GM21619 (cell line): ENCODE results near the gene OTUD5.

Experiments used
- ATAC-seq: cut with Tn5 transposase; IDR thresholded peaks from one replicate; pipeline ENCODE4 v1.9.1; 2021; ENCODE audit not compliant: unreplicated experiment

The OTUD5 gene

GRCh38 chrX:48913605-48914366, 43.6 kb downstream of the OTUD5 start:
- no peak for ATAC-seq

- peak; percentile 59 for ATAC-seq
These were observed 45.8 kb downstream of the OTUD5 start, which contains the start of gene SLC35A2 for GRCh38 chrX:48911412-48912182. Gene SLC35A2 (minus strand): TSS chrX:48911646. CDS start chrX:48911636, 10 bp downstream.

DNA sequence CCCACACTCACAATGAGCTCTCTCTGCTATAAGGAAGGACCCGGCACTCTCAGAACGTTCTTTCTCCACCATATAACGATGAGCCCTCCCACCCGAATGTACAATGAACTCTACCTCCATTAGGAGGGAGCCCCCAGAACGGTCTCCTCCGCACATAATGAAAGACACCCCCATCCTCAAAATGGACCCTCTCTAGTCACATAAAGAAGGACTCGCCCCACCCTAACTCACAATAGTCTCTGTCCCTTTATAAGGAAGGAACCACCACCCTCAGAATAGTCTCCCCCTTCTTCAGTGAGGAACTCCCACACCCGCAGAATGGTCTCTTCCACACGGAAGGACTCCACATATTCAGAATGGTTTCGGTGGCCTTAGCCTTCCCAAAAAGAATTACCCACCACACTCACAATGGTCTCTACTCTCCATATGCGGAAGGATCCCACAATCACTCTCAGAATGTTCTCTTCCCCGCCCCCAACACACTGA, 46.4 kb downstream of the OTUD5 start:
- ATAC-seq, result no peak

DNA sequence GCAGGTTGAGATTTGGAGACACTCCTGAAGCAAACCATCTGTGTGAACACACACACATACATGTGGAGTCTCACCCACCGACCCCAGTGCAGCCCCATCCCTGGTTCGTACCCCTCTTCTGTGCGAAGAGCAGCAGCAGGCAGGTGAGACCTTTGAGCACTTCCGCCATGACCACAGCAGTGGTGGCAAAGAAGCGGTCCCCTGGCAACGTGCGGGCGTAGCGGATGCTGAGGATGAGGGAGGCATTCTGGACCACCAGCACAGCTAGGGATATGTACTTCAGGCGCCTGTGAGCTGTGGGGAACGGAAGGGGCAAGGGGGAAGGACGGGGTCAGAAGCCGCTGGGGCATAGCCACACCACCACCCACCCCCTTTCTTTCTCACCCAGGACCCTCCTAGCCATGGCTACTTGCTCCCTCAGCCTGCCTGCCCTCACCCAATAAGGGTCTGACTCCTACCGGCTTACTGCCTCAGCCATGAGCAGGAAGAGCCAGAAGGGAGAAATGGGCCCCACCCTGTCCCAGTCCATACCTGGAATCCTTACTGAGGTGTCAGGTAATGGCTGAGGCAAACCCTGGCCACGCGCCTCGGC, 47.6 kb downstream of the OTUD5 start:
- no peak for ATAC-seq

DNA sequence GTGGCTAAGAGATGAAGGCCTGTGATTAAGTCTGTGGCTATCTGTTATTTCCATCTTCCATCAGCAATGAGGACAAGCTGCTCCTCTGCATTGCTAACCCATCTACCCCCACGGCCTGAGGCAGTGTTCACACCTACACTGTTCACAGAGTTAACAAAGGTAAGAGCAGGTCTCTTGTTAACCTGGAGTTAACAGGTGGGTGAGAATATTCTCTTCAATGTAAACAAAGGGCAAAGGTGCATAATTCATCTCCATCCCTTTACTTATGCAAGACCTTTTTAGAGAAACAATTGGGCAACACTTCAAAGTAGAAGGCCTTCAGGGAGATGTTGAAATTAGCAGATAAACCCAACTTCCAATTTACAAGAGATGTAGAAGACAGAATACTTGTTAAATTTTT, 48.8 kb downstream of the OTUD5 start:
- ATAC-seq, result no peak

DNA sequence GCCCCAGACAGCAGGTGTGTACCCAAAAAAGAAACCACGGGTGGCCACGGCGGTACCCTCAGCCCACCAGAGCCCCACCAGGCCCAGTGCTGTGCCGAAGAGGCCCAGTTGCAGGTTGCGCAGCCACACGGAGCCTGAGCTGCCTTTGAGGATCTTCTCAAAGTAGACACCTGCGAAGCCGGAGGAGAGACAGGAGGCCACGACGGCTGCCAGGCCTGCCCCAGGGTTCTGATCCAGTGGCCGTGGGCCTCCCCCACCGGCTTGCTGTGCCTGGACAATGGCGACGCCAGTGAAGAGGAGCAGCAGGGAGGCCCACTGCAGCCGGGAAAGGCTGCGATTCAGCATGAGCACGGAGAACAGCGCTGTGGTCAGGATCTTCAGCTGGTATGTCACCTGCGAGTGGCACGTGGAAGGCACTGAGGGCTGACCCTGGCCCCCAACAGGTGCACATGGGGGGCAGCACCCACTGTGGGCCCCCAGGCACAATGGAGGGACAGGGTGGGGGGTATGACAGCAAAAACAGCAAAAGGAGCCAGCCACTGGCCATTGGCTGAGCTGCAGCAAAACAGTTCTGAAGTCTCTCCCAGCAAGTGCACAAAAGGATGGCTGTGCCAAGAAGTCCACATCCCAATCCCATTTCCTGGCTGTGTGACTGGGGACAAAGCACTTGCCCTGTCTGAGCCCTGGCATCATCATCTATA, 52.2 kb downstream of the OTUD5 start:
- no peak for ATAC-seq

- ATAC-seq, result no peak
These were observed 52.8 kb downstream of the OTUD5 start for GRCh38 chrX:48904626-48905025.

DNA sequence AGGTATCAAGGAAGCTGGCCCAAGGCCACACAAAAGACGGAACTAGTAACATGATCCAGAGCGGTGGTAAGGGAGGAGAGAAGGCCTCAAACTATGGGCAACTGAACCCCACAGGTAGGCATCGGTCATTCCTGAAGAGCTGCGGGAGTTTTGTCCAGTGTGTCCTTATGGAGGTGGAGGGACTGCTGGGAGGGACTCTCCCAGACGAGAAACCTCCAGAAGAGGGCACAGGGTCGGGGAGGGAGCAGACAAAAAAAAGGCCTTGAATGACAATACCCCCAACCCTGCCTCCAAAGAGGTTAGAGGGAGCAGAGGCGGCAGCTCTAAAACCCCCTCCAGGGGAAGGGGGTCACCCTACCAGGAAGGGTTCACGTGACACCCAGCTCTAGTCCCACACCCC, 53.2 kb downstream of the OTUD5 start:
- ATAC-seq, result no peak

- no peak for ATAC-seq
These were observed 54.1 kb downstream of the OTUD5 start for GRCh38 chrX:48903290-48903689.

DNA sequence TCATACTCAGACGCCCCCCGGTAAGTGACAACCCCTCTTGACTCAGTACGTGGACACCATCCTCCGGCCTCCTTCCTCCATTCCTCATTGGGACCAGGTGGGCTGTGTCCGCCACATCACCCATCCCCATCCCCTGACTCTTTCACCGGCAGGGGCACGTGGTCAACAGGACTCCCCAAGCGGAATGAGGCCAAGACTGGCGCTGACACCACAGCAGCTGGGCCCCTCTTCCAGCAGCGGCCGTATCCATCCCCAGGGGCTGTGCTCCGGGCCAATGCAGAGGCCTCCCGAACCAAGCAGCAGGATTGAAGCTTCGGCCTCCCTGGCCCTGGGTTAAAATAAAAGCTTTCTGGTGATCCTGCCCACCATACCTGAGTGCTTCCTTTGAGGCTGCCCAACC, 54.6 kb downstream of the OTUD5 start:
- ATAC-seq, result no peak

DNA sequence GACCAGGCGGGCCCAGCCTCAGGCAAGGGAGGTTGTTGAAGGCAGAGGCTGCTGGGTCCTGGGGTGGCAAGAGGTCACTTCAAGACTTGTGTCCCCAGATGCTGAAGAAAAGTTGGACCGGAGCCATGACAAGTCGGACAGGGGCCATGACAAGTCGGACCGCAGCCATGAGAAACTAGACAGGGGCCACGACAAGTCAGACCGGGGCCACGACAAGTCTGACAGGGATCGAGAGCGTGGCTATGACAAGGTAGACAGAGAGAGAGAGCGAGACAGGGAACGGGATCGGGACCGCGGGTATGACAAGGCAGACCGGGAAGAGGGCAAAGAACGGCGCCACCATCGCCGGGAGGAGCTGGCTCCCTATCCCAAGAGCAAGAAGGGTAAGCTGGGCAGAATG, 55.3 kb downstream of the OTUD5 start:
- no peak for ATAC-seq

DNA sequence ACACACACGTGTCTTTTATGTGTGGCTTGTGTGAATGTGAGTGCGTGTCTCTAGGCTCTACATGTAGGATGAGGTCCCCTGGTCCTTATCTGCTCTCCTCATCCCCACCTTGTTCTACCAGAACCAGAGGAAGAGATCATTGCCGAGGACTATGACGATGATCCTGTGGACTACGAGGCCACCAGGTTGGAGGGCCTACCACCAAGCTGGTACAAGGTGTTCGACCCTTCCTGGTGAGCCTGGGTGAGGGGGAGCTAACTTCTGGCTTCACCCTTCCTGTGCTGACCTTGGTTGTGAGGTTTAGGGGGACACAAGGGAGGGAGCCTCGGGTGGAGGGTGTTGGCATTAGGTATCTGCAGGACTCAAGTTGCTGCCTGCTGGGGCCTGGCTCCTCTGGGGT, 56.3 kb downstream of the OTUD5 start:
- ATAC-seq, result no peak

GRCh38 chrX:48899078-48899410, 58.4 kb downstream of the OTUD5 start:
- no peak for ATAC-seq

DNA sequence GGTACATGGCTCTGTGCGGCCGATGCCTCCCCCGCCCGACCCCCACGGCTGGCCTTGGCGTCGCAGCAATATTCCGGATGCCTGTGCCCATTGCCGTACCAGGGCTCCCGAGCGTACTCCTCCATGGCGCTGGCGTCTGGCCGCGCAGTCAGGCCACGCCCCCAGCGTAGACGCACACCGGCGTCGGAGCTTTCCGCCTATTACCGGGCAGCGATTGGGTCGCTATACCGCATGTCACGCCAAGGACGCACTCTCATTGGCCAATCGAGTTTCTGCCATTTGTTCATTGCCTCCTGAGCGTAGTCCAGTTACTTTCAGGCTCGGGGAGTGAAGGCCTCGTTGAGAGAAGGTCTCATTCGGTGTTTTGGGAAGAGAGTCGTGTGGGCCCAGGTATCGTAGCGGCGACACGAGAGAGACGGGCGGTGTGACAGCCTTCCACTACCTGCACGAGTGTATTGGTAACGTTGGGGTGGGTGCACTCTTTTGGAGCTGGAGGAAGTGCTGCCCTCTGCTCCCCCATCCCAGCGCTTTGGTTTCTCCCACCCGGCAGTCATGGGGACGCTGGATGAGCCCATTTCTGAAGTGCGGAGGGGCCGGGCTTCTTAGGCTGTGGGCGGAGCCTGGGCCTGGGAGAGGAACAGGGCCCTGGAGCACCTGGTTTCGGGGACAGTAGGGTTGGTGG, 59.6 kb downstream of the OTUD5 start, which contains the start of the genes PQBP1 and TIMM17B:
Gene PQBP1, plus strand, starts transcription at position 306 of the 682 bp plus-strand sequence. CDS start 580 bp downstream, outside the sequence.
Gene TIMM17B, minus strand, starts transcription at position 144 of the 682 bp plus-strand sequence. Its CDS starts 19 bp downstream, at position 125.
- ATAC-seq, result peak; percentile 88

DNA sequence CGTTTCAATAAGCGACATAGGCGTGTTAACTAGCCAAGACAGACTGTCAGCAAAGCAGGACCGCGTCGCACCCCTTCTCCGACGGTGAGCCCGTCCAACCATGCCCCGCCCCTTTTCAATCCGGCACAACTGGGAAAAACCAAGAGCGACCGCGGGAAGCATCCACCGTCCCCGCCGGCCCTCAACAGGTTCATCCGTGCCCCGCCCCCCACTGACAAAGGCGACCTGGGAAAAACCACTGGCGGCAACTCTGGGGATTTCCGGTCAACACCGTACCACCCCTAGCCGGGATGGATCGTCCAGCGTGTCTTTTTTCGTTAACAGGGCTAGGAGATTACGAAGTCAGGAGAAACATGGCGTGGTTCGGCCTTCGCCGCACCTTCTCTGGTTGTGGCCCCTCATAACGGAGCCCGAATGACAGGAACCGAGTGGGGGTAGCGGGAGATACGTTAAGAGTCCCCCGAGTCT, 60.2 kb downstream of the OTUD5 start:
- ATAC-seq, result no peak

DNA sequence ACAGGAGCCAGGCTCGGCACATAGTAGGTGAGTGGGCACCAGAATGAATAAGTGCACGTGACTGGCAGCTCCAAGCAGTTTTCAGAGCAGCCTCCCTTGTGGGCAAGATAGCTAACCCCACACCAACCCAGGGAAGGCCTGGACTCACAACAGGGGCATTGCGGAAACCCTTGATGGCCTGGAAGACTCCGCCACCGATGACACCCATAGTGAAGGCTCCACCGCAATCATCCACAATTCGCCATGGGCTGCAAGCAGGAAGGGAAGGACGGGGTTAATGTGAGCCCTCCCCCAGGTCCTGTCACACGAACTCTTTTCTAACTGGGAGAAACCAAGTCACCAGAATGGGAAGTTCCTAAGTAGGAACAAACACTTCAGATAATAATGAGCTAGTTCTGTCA, 60.8 kb downstream of the OTUD5 start:
- no peak for ATAC-seq

- no peak for ATAC-seq
These were observed 62.5 kb downstream of the OTUD5 start for GRCh38 chrX:48894891-48895290.

- no peak for ATAC-seq
These were observed 63.7 kb downstream of the OTUD5 start for GRCh38 chrX:48893556-48894348.

- ATAC-seq, result no peak
These were observed 64.5 kb downstream of the OTUD5 start for GRCh38 chrX:48892896-48893295.
